GM18861 (cell line): ENCODE measurements around the gene CLCNKB.

Source experiments
- ATAC-seq: cut with Tn5 transposase; IDR thresholded peaks from one replicate; pipeline ENCODE4 v1.9.1; 2021; ENCODE audit not compliant: unreplicated experiment

The CLCNKB gene

GRCh38 chr1:16091296-16091695, 47.7 kb downstream of the CLCNKB start:
- no peak for ATAC-seq

GRCh38 chr1:16092097-16092922, 48.7 kb downstream of the CLCNKB start:
- ATAC-seq = no peak

GRCh38 chr1:16092923-16093511, 49.4 kb downstream of the CLCNKB start:
- ATAC-seq = no peak

GRCh38 chr1:16093611-16094010, 50.0 kb downstream of the CLCNKB start:
- no peak for ATAC-seq

- no peak for ATAC-seq
Observed at GRCh38 chr1:16094453-16095158, 51.0 kb downstream of the CLCNKB start.

GRCh38 chr1:16095447-16095846, 51.9 kb downstream of the CLCNKB start:
- ATAC-seq = no peak

GRCh38 chr1:16099412-16099811, 55.8 kb downstream of the CLCNKB start:
- ATAC-seq = no peak

GRCh38 chr1:16101623-16102022, 58.0 kb downstream of the CLCNKB start:
- no peak for ATAC-seq
